HK-2 (cell line): ENCODE measurements around the gene FAR1.
A peak's percentile ranks its signal among the peaks of the same experiment; 100 is the strongest.
"Not testable (repeated sequence)": the region's sequence is repeated elsewhere in the genome, so short reads cannot be mapped to it uniquely, and the experiment has no call there.

Source experiments
- DNase-seq: peaks from one replicate; pipeline ENCODE4 v3.0.0-alpha.2; 2018; ENCODE audit not compliant: unreplicated experiment

The FAR1 gene

GRCh38 chr11:13668102-13668956 lies at the start of gene FAR1:
FAR1 (plus strand) TSS chr11:13668668; CDS start chr11:13694766, 26,098 bp downstream.
- peak; percentile 94 for DNase-seq

- no peak for DNase-seq
These were observed 48.4 kb upstream of the FAR1 start for GRCh38 chr11:13620063-13620462.

DNA sequence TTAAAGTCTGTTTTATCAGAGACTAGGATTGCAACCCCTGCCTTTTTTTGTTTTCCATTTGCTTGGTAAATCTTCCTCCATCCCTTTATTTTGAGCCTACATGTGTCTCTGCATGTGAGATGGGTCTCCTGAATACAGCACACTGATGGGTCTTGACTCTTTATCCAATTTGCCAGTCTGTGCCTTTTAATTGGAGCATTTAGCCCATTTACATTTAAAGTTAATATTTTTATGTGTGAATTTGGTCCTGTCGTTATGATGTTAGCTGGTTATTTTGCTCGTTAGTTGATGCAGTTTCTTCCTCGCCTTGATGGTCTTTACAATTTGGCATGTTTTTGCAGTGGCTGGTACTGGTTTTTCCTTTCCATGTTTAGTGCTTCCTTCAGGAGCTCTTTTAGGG lies 41.6 kb upstream of the FAR1 start:
- not testable (repeated sequence) for DNase-seq

DNA sequence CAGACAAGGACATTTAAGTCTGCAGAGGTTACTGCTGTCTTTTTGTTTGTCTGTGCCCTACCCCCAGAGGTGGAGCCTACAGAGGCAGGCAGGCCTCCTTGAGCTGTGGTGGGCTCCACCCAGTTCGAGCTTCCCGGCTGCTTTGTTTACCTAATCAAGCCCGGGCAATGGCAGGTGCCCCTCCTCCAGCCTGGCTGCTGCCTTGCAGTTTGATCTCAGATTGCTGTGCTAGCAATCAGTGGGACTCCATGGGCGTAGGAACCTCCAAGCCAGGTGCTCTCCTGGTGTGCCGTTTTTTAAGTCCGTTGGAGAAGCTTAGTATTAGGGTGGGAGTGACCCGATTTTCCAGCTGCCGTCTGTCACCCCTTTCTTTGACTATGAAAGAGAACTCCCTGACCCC lies 39.8 kb upstream of the FAR1 start:
- not testable (repeated sequence) for DNase-seq

DNA sequence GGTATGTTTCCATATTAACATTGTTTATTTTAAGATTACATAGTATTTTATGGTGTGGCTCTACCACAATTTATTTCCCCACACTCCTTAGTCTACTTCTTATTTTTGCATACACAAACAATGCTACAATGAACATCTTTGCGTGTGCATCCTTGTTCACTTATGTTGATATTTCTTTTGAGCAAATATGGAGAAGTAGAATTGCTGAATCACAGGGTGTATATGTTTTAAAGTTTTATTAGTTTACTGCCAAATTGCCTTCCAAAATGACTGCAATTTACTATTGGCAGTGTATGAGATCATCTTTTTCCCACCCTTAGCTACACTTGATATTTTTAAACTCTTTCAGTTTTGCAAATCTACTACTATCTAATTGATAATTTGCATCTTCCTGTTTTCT lies 38.7 kb upstream of the FAR1 start:
- no peak for DNase-seq

GRCh38 chr11:13635290-13635689 lies 33.2 kb upstream of the FAR1 start:
- no peak for DNase-seq

DNA sequence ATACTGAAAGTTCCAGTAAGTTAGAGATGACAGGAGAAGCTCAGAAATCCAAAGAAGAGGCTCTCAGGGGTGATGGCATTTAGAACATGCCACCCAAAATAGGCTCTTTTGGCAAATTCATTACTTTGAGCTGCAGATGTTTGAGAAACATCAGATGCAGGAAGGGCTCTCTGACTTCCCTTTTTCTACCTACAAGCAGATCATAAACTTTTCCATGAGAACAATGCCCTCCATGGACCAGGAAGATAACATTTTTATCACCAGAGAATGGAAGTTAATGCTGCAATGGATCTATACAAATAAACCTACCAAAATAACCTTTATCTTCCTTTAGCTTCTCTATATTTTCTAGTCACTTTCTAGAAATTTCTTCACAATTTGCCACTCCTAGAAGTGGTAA lies 32.7 kb upstream of the FAR1 start:
- no peak for DNase-seq

GRCh38 chr11:13637125-13638069 lies 31.1 kb upstream of the FAR1 start:
- no peak for DNase-seq

- DNase-seq, result no peak
These were observed 30.0 kb upstream of the FAR1 start for GRCh38 chr11:13638422-13638821.

DNA sequence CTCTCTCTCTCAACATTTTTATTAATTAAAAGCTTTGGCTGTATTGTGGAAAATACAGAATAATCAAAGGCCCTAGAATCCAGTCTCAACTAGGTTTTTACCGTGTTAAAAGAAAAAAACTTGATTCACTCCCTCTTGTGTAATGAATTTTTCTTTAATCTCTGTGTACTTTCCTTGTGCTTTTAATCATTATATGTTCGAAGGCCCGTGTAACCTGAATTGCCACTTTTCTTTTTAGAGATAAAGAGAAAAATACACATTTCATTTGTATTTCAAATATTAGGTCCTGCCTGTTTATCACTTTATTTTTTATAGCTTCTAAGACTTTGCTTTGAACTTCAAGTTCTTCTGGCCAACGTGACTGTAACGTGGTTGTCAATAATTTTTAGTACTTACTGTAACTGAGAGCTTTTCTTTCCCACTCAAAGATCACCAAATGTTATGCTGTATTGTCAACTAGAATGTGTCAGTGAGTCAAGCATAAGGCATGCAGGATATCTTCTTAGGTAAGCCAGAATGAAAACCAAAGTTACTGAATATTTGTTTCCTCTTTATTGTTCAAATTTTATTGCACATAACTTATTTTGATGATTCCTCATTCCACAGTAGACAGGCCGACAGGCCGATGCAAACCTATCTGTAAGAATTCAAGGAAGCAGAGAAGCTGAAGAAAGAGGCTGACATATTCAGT lies 23.3 kb upstream of the FAR1 start:
- DNase-seq, result no peak

- no peak for DNase-seq
These were observed 21.1 kb upstream of the FAR1 start for GRCh38 chr11:13647391-13647790.

DNA sequence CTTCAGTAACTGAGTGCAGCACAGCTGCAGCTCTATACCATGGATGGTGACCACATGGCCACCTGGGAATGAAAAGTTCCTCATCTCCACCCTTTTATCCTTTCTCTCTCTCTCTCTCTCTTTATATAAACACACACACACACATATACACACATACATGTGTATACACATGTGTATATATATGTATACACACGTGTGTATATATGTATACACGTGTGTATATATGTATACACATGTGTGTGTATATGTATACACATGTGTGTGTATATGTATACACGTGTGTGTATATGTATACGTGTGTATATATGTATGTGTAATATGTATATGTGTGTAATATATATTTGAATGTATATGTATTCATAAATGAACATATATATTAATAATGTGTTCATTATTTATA lies 18.8 kb upstream of the FAR1 start:
- DNase-seq, result no peak

DNA sequence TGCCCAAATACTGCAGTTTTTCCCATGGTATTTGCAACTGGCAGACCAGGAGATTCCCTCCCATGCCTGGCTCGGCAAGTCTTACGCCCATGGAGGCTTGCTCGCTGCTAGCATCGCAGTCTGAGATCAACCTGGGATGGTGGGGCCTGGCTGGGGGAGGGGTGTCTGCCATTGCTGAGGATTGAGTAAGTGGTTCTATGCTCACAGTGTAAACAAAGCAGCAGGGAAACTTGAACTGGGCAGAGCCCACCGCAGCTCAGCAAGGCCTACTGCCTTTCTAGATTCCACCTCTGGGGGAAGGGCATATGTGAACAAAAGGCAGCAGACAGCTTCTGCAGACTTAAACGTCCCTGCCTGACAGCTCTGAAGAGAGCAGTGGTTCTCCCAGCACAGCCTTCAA lies 17.0 kb upstream of the FAR1 start:
- DNase-seq, result not testable (repeated sequence)

DNA sequence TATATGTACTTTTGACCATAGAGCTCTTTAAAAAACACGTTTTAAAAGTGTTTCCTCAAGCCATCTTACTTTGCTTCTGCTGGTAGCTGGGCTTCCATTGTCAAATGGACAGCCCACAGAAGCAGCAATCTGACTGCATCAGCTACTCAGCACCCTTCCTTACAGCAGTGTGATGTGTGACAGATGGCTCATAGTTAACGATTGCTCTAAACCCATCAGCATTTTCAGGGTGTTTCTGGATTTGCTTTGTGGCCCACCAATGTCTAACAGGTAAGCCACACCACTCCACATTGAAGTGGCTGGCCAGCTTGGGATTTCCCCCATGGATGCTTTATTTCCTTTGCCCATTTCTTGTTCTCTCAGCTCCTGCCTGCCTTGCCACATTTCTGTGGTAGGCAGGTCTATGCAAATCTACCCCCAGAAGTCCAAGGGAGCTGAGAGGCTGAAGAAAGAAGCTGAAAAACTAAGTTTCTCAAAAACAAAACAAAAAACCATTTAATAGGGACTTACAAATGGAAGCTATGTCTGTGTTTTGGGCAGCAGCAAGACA lies 7.3 kb upstream of the FAR1 start:
- no peak for DNase-seq

GRCh38 chr11:13663631-13664071 lies 4.8 kb upstream of the FAR1 start:
- no peak for DNase-seq

- DNase-seq, result no peak
These were observed 4.1 kb upstream of the FAR1 start for GRCh38 chr11:13664351-13664750.

- no peak for DNase-seq
These were observed 1.8 kb upstream of the FAR1 start for GRCh38 chr11:13666708-13667107.

- no peak for DNase-seq
These were observed 1.2 kb upstream of the FAR1 start for GRCh38 chr11:13667245-13667644.

DNA sequence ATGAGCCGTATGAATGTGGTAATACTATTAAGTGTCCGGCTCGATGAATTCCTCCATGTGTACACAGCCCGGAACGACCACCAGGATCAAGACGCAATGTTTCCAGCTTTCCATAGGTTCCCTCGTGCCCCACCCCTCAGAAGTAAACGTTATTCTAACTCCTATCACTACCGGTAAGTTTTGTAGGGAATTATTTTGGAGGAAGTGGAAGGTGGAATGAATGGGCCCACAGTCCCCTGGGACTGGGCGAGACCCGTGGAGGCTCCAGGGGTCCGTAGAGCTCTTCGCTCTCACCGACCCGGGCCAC lies 720 bp upstream of the FAR1 start:
- no peak for DNase-seq

GRCh38 chr11:13668957-13669521 lies 571 bp downstream of the FAR1 start:
- DNase-seq, result peak; percentile 26
